Ureter (tissue), 1 donor: ENCODE data around the gene GALK1. TPM values are rescaled to one million over a fixed set of nuclear protein-coding genes. Genes with fewer than 3 reads are reported as not detected.

Experiments used
- DNase-seq: peaks from one replicate; pipeline ENCODE4 v3.0.0-alpha.2; 2020; ENCODE audit warnings: low spot score
- total RNA-seq: library from RNA; stranded (reverse); gene quantifications from one replicate; pipeline ENCODE4 v1.2.4, GENCODE V29; 2023
- donor health status: DM: yes; HTN: yes; CAD: no.

GALK1 gene
- total RNA-seq, 1 donor from 2014 or later, result 24.2 TPM

- DNase-seq, result peak; percentile 83
These were observed 15.2 kb downstream of the GALK1 start for GRCh38 chr17:75749545-75750389.

- DNase-seq, result no peak
These were observed 16.3 kb downstream of the GALK1 start for GRCh38 chr17:75748706-75749105.

- DNase-seq, result no peak
These were observed 21.3 kb downstream of the GALK1 start for GRCh38 chr17:75743625-75744206.

GRCh38 chr17:75742337-75742736, 22.7 kb downstream of the GALK1 start:
- DNase-seq, result no peak

GRCh38 chr17:75740631-75741077, 24.3 kb downstream of the GALK1 start:
- DNase-seq, result no peak

- DNase-seq, result no peak
These were observed 24.8 kb downstream of the GALK1 start for GRCh38 chr17:75740215-75740614.

- no peak for DNase-seq
These were observed 25.2 kb downstream of the GALK1 start for GRCh38 chr17:75739801-75740200.

- DNase-seq, result no peak
These were observed 25.8 kb downstream of the GALK1 start for GRCh38 chr17:75739174-75739573.

GRCh38 chr17:75738218-75738802, 26.7 kb downstream of the GALK1 start:
- no peak for DNase-seq

GRCh38 chr17:75737133-75737962, 27.6 kb downstream of the GALK1 start:
- no peak for DNase-seq

GRCh38 chr17:75736173-75736835, 28.7 kb downstream of the GALK1 start:
- no peak for DNase-seq

GRCh38 chr17:75734674-75735294, 30.2 kb downstream of the GALK1 start:
- DNase-seq, result no peak

- DNase-seq, result no peak
These were observed 31.5 kb downstream of the GALK1 start for GRCh38 chr17:75733471-75733870.

- no peak for DNase-seq
These were observed 33.1 kb downstream of the GALK1 start for GRCh38 chr17:75731716-75732498.

- DNase-seq, result no peak
These were observed 33.8 kb downstream of the GALK1 start for GRCh38 chr17:75731086-75731715.

- DNase-seq, result no peak
These were observed 34.9 kb downstream of the GALK1 start for GRCh38 chr17:75730065-75730464.

GRCh38 chr17:75729351-75729750, 35.6 kb downstream of the GALK1 start:
- DNase-seq, result no peak

GRCh38 chr17:75727391-75727790, 37.6 kb downstream of the GALK1 start:
- no peak for DNase-seq

- DNase-seq, result no peak
These were observed 39.5 kb downstream of the GALK1 start for GRCh38 chr17:75725504-75725903.
